Globus pallidus (tissue), 1 donor: ENCODE measurements around the gene CEP152.

ENCODE experiments used
- DNase-seq: peaks from one replicate; pipeline ENCODE4 v3.0.0-alpha.2; 2015; ENCODE audit warnings: low spot score

CEP152 gene

GRCh38 chr15:48696627-48697312 lies 114.1 kb downstream of the CEP152 start:
- no peak for DNase-seq

- no peak for DNase-seq
Measured at GRCh38 chr15:48695827-48696573, 114.9 kb downstream of the CEP152 start.

GRCh38 chr15:48695088-48695826 lies 115.6 kb downstream of the CEP152 start:
- no peak for DNase-seq

- no peak for DNase-seq
Measured at GRCh38 chr15:48693484-48693883, 117.4 kb downstream of the CEP152 start.

GRCh38 chr15:48688493-48688892 lies 122.4 kb downstream of the CEP152 start:
- no peak for DNase-seq
